ENCODE data around the gene RNF31.

DNA sequence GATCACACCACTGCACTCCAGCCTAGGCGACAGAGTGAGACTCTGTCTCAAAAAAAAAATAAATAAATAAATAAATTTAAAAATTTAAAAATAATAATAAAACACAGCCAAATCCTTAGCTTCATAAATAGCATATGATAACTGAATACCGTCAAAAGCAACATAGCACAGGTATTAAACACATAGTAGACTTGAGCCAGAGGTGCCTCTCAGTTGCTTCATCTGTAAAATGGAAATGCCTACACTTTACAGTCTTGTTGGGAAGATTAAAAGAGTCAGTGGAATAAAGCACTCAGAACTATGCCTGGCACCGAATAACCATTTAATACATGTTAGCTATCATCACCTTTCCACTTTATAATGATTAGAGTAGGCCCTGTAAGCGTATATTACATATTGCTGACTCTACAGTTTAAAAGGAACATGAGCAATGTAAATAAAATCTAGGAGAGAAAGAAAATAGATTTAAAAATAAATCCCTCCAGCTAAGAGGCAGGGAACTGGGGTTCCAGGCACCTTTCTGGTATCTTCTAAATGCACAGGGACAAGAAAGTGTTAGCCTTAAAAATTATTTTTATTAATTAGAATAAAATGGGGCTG is 40.5 kb upstream of the RNF31 start:
- TF ChIP-seq, protein P1, sequence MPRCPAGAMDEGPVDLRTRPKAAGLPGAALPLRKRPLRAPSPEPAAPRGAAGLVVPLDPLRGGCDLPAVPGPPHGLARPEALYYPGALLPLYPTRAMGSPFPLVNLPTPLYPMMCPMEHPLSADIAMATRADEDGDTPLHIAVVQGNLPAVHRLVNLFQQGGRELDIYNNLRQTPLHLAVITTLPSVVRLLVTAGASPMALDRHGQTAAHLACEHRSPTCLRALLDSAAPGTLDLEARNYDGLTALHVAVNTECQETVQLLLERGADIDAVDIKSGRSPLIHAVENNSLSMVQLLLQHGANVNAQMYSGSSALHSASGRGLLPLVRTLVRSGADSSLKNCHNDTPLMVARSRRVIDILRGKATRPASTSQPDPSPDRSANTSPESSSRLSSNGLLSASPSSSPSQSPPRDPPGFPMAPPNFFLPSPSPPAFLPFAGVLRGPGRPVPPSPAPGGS (IDR thresholded peaks at IDR 0.05), result no peak
- TF ChIP-seq, protein P2, sequence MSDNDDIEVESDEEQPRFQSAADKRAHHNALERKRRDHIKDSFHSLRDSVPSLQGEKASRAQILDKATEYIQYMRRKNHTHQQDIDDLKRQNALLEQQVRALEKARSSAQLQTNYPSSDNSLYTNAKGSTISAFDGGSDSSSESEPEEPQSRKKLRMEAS (IDR thresholded peaks at IDR 0.05), result no peak
- TF ChIP-seq, protein P3, sequence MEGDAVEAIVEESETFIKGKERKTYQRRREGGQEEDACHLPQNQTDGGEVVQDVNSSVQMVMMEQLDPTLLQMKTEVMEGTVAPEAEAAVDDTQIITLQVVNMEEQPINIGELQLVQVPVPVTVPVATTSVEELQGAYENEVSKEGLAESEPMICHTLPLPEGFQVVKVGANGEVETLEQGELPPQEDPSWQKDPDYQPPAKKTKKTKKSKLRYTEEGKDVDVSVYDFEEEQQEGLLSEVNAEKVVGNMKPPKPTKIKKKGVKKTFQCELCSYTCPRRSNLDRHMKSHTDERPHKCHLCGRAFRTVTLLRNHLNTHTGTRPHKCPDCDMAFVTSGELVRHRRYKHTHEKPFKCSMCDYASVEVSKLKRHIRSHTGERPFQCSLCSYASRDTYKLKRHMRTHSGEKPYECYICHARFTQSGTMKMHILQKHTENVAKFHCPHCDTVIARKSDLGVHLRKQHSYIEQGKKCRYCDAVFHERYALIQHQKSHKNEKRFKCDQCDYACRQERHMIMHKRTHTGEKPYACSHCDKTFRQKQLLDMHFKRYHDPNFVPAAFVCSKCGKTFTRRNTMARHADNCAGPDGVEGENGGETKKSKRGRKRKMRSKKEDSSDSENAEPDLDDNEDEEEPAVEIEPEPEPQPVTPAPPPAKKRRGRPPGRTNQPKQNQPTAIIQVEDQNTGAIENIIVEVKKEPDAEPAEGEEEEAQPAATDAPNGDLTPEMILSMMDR (IDR thresholded peaks at IDR 0.05), result no peak
- TF ChIP-seq POLR2A (IDR thresholded peaks at IDR 0.05; ENCODE audit: low read length) (no peak), HOXA7 (CRISPR knock-in tag; IDR thresholded peaks at IDR 0.05) (no peak), RNF2 (IDR thresholded peaks at IDR 0.05; ENCODE audit: borderline replicate concordance, low read depth) (no peak), RAD21 (conservative IDR thresholded peaks at IDR 0.05 in 1 of 2, IDR thresholded peaks at IDR 0.05 in 1 of 2) (no peak), SMC3 (IDR thresholded peaks at IDR 0.05) (no peak), EP300 (IDR thresholded peaks at IDR 0.05) (no peak), GATA3 (IDR thresholded peaks at IDR 0.05; ENCODE audit: borderline replicate concordance) (no peak), HDAC2 (IDR thresholded peaks at IDR 0.05) (no peak)
- TF ChIP-seq, protein P4, sequence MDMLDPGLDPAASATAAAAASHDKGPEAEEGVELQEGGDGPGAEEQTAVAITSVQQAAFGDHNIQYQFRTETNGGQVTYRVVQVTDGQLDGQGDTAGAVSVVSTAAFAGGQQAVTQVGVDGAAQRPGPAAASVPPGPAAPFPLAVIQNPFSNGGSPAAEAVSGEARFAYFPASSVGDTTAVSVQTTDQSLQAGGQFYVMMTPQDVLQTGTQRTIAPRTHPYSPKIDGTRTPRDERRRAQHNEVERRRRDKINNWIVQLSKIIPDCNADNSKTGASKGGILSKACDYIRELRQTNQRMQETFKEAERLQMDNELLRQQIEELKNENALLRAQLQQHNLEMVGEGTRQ (IDR thresholded peaks at IDR 0.05), result no peak
- TF ChIP-seq, protein P5, sequence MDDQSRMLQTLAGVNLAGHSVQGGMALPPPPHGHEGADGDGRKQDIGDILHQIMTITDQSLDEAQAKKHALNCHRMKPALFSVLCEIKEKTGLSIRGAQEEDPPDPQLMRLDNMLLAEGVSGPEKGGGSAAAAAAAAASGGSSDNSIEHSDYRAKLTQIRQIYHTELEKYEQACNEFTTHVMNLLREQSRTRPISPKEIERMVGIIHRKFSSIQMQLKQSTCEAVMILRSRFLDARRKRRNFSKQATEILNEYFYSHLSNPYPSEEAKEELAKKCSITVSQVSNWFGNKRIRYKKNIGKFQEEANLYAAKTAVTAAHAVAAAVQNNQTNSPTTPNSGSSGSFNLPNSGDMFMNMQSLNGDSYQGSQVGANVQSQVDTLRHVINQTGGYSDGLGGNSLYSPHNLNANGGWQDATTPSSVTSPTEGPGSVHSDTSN (IDR thresholded peaks at IDR 0.05), result no peak
